ENCODE measurements around the gene RPS6KA4. TPM values are rescaled to one million over a fixed set of nuclear protein-coding genes. Genes with fewer than 3 reads are reported as not detected.

RPS6KA4 gene
- total and polyA plus RNA-seq, 7 experiments from 2014 or later: 4.6 to 35.7 (median 26.3) TPM

DNA sequence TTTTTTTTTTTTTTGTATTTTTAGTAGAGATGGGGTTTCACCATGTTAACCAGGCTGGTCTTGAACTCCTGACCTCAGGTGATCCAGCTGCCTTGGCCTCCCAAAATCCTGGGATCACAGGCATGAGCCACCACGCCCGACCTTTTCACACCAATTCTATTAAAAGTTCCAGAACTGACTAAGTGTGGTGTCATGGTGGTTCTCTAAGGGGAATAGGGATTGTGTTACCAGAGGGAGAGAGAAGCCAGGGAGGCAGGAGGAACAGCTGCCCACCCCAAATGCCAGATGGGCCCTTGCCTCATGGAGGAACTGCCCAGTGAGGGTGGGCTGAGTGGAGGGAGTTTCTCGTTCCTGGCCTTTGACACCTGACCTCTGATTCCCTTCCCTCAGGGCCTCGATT lies 5.9 kb downstream of the RPS6KA4 start:
- H3K27ac Mint-ChIP-seq: no peak overlapping the region
- H3K4me3 Mint-ChIP-seq: no peak overlapping the region
- DNase-seq (no peak), ATAC-seq (no peak)
- intact Hi-C loops (cut with micrococcal nuclease): no loop called here
- Histone ChIP-seq H3K4me1 (ENCODE audit: control insufficient read depth in 2 of 2, insufficient read depth in 2 of 2, low read length in 2 of 2) (peaks cover 0 to under 1% of the 10 kb centered on the region in 2 donors), H3K36me3 (ENCODE audit: control insufficient read depth in 2 of 3, insufficient read depth in 3 of 3, low read length in 3 of 3) (peaks cover 0 to 78% (median 3%) of the 10 kb centered on the region in 3 experiments), H3K9me3 (ENCODE audit: control insufficient read depth in 2 of 3, low read length in 3 of 3) (no peaks in the 10 kb centered on the region), H3K27me3 (ENCODE audit: control insufficient read depth in 2 of 2, insufficient read depth in 2 of 2, low read length in 2 of 2) (no peaks in the 10 kb centered on the region), H3K4me3 (ENCODE audit: low read length) (no peak overlapping the region), H3K27ac (ENCODE audit: low read depth, low read length) (no peak overlapping the region)
- peaks cover 5 to 33% (median 10%) of the 10 kb centered on the region in 5 donors for H3K36me3 Mint-ChIP-seq
- H3K27me3 Mint-ChIP-seq: no peaks in the 10 kb centered on the region
- H3K9me3 Mint-ChIP-seq: no peaks in the 10 kb centered on the region
- ChIA-PET CTCF (no interaction called here), POLR2A (no interaction called here)
- peaks cover 6 to 18% (median 10%) of the 10 kb centered on the region in 7 donors for H3K4me1 Mint-ChIP-seq

DNA sequence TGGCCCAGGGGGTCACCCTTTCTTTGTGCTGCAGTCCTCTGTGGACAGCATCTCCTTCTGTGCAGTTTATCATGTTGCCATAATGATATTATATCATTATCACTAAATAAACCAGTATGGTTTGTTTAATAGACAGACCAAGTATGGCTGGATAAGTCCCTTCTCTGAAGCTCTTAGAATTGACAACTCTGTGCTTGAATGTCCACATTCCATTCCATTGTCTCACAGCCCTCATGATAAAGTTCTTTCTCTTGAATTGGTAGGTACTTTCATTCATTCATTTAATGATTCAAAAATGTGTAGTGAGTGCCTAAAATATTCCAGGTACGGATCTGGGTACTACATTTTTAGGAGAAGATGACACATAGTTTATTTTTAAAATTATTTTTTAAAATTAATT lies 7.8 kb downstream of the RPS6KA4 start:
- no peaks in the 10 kb centered on the region for H3K9me3 Mint-ChIP-seq
- peaks cover 0 to 7% (median 0%) of the 10 kb centered on the region in 7 donors for H3K4me1 Mint-ChIP-seq
- Histone ChIP-seq H3K27ac (ENCODE audit: low read depth, low read length) (no peak overlapping the region), H3K27me3 (ENCODE audit: control insufficient read depth in 2 of 2, insufficient read depth in 2 of 2, low read length in 2 of 2) (no peaks in the 10 kb centered on the region), H3K36me3 (ENCODE audit: control insufficient read depth in 2 of 3, insufficient read depth in 3 of 3, low read length in 3 of 3) (peaks cover 0 to 77% (median 3%) of the 10 kb centered on the region in 3 experiments), H3K9me3 (ENCODE audit: control insufficient read depth in 2 of 3, low read length in 3 of 3) (no peaks in the 10 kb centered on the region), H3K4me3 (ENCODE audit: low read length) (no peak overlapping the region), H3K4me1 (ENCODE audit: control insufficient read depth in 2 of 2, insufficient read depth in 2 of 2, low read length in 2 of 2) (no peaks in the 10 kb centered on the region)
- POLR2A ChIA-PET: no interaction called here
- no peaks in the 10 kb centered on the region for H3K27me3 Mint-ChIP-seq
- ATAC-seq (no peak), DNase-seq (no peak)
- H3K27ac Mint-ChIP-seq: peak overlapping the region in 1 of 9 donors; percentile 48
- CTCF ChIA-PET: no interaction called here
- H3K4me3 Mint-ChIP-seq: no peak overlapping the region
- H3K36me3 Mint-ChIP-seq: peaks cover 5 to 31% (median 10%) of the 10 kb centered on the region in 5 donors
- intact Hi-C loops (cut with micrococcal nuclease): no loop called here

DNA sequence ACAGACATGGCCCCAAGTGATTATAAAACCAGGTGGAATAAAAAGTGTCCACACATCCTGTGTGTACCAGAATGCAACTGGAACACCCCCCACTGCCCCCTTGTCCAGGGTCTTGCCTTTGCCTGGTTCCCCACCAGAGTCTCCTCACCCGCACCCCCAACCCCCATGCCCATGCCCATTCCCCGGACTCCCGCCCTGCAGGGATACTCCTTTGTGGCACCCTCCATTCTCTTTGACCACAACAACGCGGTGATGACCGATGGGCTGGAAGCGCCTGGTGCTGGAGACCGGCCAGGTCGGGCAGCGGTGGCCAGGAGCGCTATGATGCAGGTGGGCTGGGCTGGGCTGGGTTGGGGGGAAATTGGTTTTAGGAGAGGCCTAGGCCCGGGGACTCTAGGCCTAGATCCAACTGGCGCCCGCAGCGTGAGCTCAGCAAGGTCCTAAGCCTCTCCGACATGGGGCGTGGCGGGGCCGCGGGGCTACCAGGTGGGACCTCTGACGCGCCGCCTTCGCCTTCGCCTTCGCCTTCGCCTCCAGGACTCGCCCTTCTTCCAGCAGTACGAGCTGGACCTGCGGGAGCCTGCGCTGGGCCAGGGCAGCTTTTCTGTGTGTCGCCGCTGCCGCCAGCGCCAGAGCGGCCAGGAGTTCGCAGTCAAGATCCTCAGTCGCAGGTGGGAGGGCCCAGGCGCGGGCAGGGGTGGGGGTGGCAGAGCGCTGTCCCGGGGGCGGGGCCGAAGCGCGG lies 9.1 kb downstream of the RPS6KA4 start:
- Histone ChIP-seq H3K27me3 (ENCODE audit: control insufficient read depth in 2 of 2, insufficient read depth in 2 of 2, low read length in 2 of 2) (no peaks in the 10 kb centered on the region), H3K9me3 (ENCODE audit: control insufficient read depth in 2 of 3, low read length in 3 of 3) (no peaks in the 10 kb centered on the region), H3K4me1 (ENCODE audit: control insufficient read depth in 2 of 2, insufficient read depth in 2 of 2, low read length in 2 of 2) (no peaks in the 10 kb centered on the region), H3K27ac (ENCODE audit: low read depth, low read length) (no peak overlapping the region), H3K36me3 (ENCODE audit: control insufficient read depth in 2 of 3, insufficient read depth in 3 of 3, low read length in 3 of 3) (peaks cover 0 to 65% (median 3%) of the 10 kb centered on the region in 3 experiments), H3K4me3 (ENCODE audit: low read length) (no peak overlapping the region)
- Mint-ChIP-seq H3K27ac (no peak overlapping the region), H3K36me3 (peaks cover 5 to 25% (median 9%) of the 10 kb centered on the region in 5 donors), H3K9me3 (no peaks in the 10 kb centered on the region), H3K4me3 (no peak overlapping the region), H3K27me3 (no peaks in the 10 kb centered on the region), H3K4me1 (peaks cover 0 to 7% (median 0%) of the 10 kb centered on the region in 7 donors)
- ATAC-seq (no peak), DNase-seq (no peak)
- CTCF ChIA-PET: no interaction called here
- intact Hi-C loops (cut with micrococcal nuclease): no loop called here
- POLR2A ChIA-PET: no interaction called here

GRCh38 chr11:64368673-64369074 lies 9.7 kb downstream of the RPS6KA4 start:
- ChIA-PET CTCF (no interaction called here), POLR2A (no interaction called here)
- no peak for ATAC-seq
- no peaks in the 10 kb centered on the region for H3K27me3 Mint-ChIP-seq
- H3K9me3 Mint-ChIP-seq: no peaks in the 10 kb centered on the region
- H3K4me3 Mint-ChIP-seq: no peak overlapping the region
- Histone ChIP-seq H3K27ac (ENCODE audit: low read depth, low read length) (no peak overlapping the region), H3K4me1 (ENCODE audit: control insufficient read depth in 2 of 2, insufficient read depth in 2 of 2, low read length in 2 of 2) (no peaks in the 10 kb centered on the region), H3K36me3 (ENCODE audit: control insufficient read depth in 2 of 3, insufficient read depth in 3 of 3, low read length in 3 of 3) (peaks cover 0 to 59% (median 3%) of the 10 kb centered on the region in 3 experiments), H3K27me3 (ENCODE audit: control insufficient read depth in 2 of 2, insufficient read depth in 2 of 2, low read length in 2 of 2) (no peaks in the 10 kb centered on the region), H3K9me3 (ENCODE audit: control insufficient read depth in 2 of 3, low read length in 3 of 3) (no peaks in the 10 kb centered on the region), H3K4me3 (ENCODE audit: low read length) (no peak overlapping the region)
- H3K27ac Mint-ChIP-seq: no peak overlapping the region
- peaks cover 5 to 21% (median 9%) of the 10 kb centered on the region in 5 donors for H3K36me3 Mint-ChIP-seq
- intact Hi-C loops (cut with micrococcal nuclease): no loop called here
- peaks cover 0 to 7% (median 0%) of the 10 kb centered on the region in 7 donors for H3K4me1 Mint-ChIP-seq
- no peak for DNase-seq

GRCh38 chr11:64369440-64370421 lies 10.8 kb downstream of the RPS6KA4 start:
- Histone ChIP-seq H3K4me3 (ENCODE audit: low read length) (no peak overlapping the region), H3K27me3 (ENCODE audit: control insufficient read depth in 2 of 2, insufficient read depth in 2 of 2, low read length in 2 of 2) (no peaks in the 10 kb centered on the region), H3K27ac (ENCODE audit: low read depth, low read length) (no peak overlapping the region), H3K9me3 (ENCODE audit: control insufficient read depth in 2 of 3, low read length in 3 of 3) (no peaks in the 10 kb centered on the region), H3K36me3 (ENCODE audit: control insufficient read depth in 2 of 3, insufficient read depth in 3 of 3, low read length in 3 of 3) (peaks cover 0 to 51% (median 3%) of the 10 kb centered on the region in 3 experiments), H3K4me1 (ENCODE audit: control insufficient read depth in 2 of 2, insufficient read depth in 2 of 2, low read length in 2 of 2) (no peaks in the 10 kb centered on the region)
- Mint-ChIP-seq H3K27ac (peak overlapping the region in 1 of 9 donors; percentile 36), H3K4me3 (no peak overlapping the region), H3K9me3 (no peaks in the 10 kb centered on the region), H3K4me1 (peaks cover 0 to 7% (median 0%) of the 10 kb centered on the region in 7 donors), H3K36me3 (peaks cover 5 to 16% (median 9%) of the 10 kb centered on the region in 5 donors), H3K27me3 (no peaks in the 10 kb centered on the region)
- ChIA-PET CTCF (no interaction called here), POLR2A (no interaction called here)
- no peak for ATAC-seq
- no peak for DNase-seq
- intact Hi-C loops (cut with micrococcal nuclease): no loop called here

GRCh38 chr11:64371201-64371600 lies 12.2 kb downstream of the RPS6KA4 start:
- no peak overlapping the region for H3K27ac ChIP-seq (ENCODE audit: low read depth, low read length)
- ChIA-PET POLR2A (no interaction called here), CTCF (no interaction called here)
- H3K4me3 Mint-ChIP-seq: no peak overlapping the region
- peaks cover 5 to 16% (median 9%) of the 10 kb centered on the region in 5 donors for H3K36me3 Mint-ChIP-seq
- no peaks in the 10 kb centered on the region for H3K4me1 ChIP-seq (ENCODE audit: control insufficient read depth in 2 of 2, insufficient read depth in 2 of 2, low read length in 2 of 2)
- H3K4me3 ChIP-seq (ENCODE audit: low read length): no peak overlapping the region
- no peak for ATAC-seq
- intact Hi-C loops (cut with micrococcal nuclease): no loop called here
- DNase-seq: no peak
- H3K27me3 Mint-ChIP-seq: no peaks in the 10 kb centered on the region
- peaks cover 0 to 42% (median 3%) of the 10 kb centered on the region in 3 experiments for H3K36me3 ChIP-seq (ENCODE audit: control insufficient read depth in 2 of 3, insufficient read depth in 3 of 3, low read length in 3 of 3)
- H3K9me3 ChIP-seq (ENCODE audit: control insufficient read depth in 2 of 3, low read length in 3 of 3): no peaks in the 10 kb centered on the region
- no peaks in the 10 kb centered on the region for H3K9me3 Mint-ChIP-seq
- H3K27me3 ChIP-seq (ENCODE audit: control insufficient read depth in 2 of 2, insufficient read depth in 2 of 2, low read length in 2 of 2): no peaks in the 10 kb centered on the region
- no peak overlapping the region for H3K27ac Mint-ChIP-seq
- H3K4me1 Mint-ChIP-seq: peaks cover 0 to 7% (median 0%) of the 10 kb centered on the region in 7 donors

Data from naive thymus-derived CD4-positive, alpha-beta T cell (primary cell).